NCI-H526 treated with DMSO at 0.1 percent for 48 hours (cell line): ENCODE data around the gene SCRT2.
A peak's percentile ranks its signal among the peaks of the same experiment; 100 is the strongest.
"Not testable (repeated sequence)": the region's sequence is repeated elsewhere in the genome, so short reads cannot be mapped to it uniquely, and the experiment has no call there.

Source experiments
- DNase-seq: peaks from one replicate; lab custom pipeline; 2025; lab: John Stamatoyannopoulos, UW

The SCRT2 gene

GRCh38 chr20:701401-702129, 26.0 kb upstream of the SCRT2 start:
- DNase-seq, result no peak

GRCh38 chr20:699811-700338, 24.3 kb upstream of the SCRT2 start:
- DNase-seq, result peak; percentile 38

- no peak for DNase-seq
These were observed 23.7 kb upstream of the SCRT2 start for GRCh38 chr20:699342-699741.

- no peak for DNase-seq
These were observed 22.7 kb upstream of the SCRT2 start for GRCh38 chr20:698276-698675.

GRCh38 chr20:697826-698225, 22.2 kb upstream of the SCRT2 start:
- no peak for DNase-seq

- no peak for DNase-seq
These were observed 19.7 kb upstream of the SCRT2 start for GRCh38 chr20:695165-695866.

GRCh38 chr20:694496-694895, 18.9 kb upstream of the SCRT2 start:
- DNase-seq, result no peak

- DNase-seq, result not testable (repeated sequence)
These were observed 18.2 kb upstream of the SCRT2 start for GRCh38 chr20:693786-694185.

GRCh38 chr20:692044-692443, 16.4 kb upstream of the SCRT2 start:
- DNase-seq, result no peak

GRCh38 chr20:689947-690346, 14.3 kb upstream of the SCRT2 start:
- DNase-seq, result no peak

GRCh38 chr20:689348-689747, 13.7 kb upstream of the SCRT2 start:
- no peak for DNase-seq

- no peak for DNase-seq
These were observed 13.2 kb upstream of the SCRT2 start for GRCh38 chr20:688809-689212.

GRCh38 chr20:687468-688203, 12.0 kb upstream of the SCRT2 start:
- DNase-seq, result no peak

GRCh38 chr20:684676-685319, 9.2 kb upstream of the SCRT2 start:
- no peak for DNase-seq

GRCh38 chr20:682123-682522, 6.5 kb upstream of the SCRT2 start:
- no peak for DNase-seq

GRCh38 chr20:680638-681187, 5.1 kb upstream of the SCRT2 start:
- peak; percentile 20 for DNase-seq

- DNase-seq, result no peak
These were observed 2.4 kb upstream of the SCRT2 start for GRCh38 chr20:677957-678356.

- DNase-seq, result no peak
These were observed 1.4 kb upstream of the SCRT2 start for GRCh38 chr20:676967-677366.

- DNase-seq, result peak; percentile 69
These were observed 824 bp upstream of the SCRT2 start for GRCh38 chr20:676315-676937.

GRCh38 chr20:675033-675452, 559 bp downstream of the SCRT2 start:
- peak; percentile 36 for DNase-seq

GRCh38 chr20:673603-674001, 2.0 kb downstream of the SCRT2 start:
- no peak for DNase-seq
